ENCODE data around the gene BMP6. TPM values are rescaled to one million over a fixed set of nuclear protein-coding genes. Genes with fewer than 3 reads are reported as not detected.
"Not testable (repeated sequence)": the region's sequence is repeated elsewhere in the genome, so short reads cannot be mapped to it uniquely, and the experiment has no call there.

BMP6 gene
- total and polyA plus RNA-seq, 2 of the 8 experiments (the other 6 are each of a cell fraction or from before 2014, with no cell fraction given), result 2.0 to 2.1 TPM

DNA sequence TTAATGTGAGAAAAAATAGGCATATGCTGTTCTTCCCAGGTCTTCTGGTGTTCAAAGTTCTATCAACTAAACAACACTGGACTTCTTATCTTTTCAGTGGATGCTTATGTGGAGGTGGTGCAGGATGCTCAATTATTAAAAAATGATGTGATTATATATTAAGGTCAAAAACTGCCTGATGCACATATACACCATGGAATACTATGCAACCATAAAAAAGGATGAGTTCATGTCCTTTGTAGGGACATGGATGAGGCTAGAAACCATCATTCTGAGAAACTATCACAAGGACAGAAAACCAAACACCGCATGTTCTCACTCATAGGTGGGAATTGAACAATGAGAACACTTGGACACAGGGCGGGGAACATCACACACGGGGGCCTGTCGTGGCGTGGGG lies 91.3 kb downstream of the BMP6 start:
- H2AK5ac ChIP-seq (ENCODE audit: low read depth, low read length); H2BK20ac ChIP-seq (ENCODE audit: low read length); H3K79me2 ChIP-seq (ENCODE audit: control insufficient read depth in 1 of 2, insufficient read depth in 2 of 2, low read length in 2 of 2); H3K27me3 ChIP-seq (replicated peaks in 1 of 4; ENCODE audit: control insufficient read depth in 3 of 4, extremely low read depth in 1 of 4, insufficient read depth in 3 of 4, low read length in 3 of 4); H2BK120ac ChIP-seq (replicated peaks; ENCODE audit: low read depth, low read length); H3K4me3 ChIP-seq (ENCODE audit: extremely low read depth in 1 of 4, insufficient read depth in 2 of 4, low read depth in 3 of 4, low read length in 4 of 4); DNase-seq (ENCODE audit: low read depth in 1 of 2, low spot score in 2 of 2); H3K27ac ChIP-seq (ENCODE audit: low read depth, low read length); H3K23me2 ChIP-seq (ENCODE audit: low read depth, low read length); H2AFZ ChIP-seq (ENCODE audit: low read length); H3K56ac ChIP-seq (replicated peaks; ENCODE audit: insufficient read length, low read depth, low read length); H3K9me3 ChIP-seq (ENCODE audit: insufficient read depth in 2 of 2, low read depth in 1 of 2, low read length in 1 of 2); H2BK5ac ChIP-seq (ENCODE audit: low read depth, low read length); H3K23ac ChIP-seq (ENCODE audit: insufficient read length); H4K20me1 ChIP-seq (replicated peaks in 1 of 2; ENCODE audit: control insufficient read depth in 1 of 2, insufficient read depth in 2 of 2, low read length in 2 of 2); H3K14ac ChIP-seq (ENCODE audit: insufficient read length); H4K8ac ChIP-seq (ENCODE audit: extremely low read depth, insufficient read depth, low read length); H3K4me1 ChIP-seq (replicated peaks in 1 of 4; ENCODE audit: control insufficient read depth in 3 of 4, insufficient read depth in 4 of 4, low read length in 3 of 4); H3K18ac ChIP-seq (ENCODE audit: extremely low read depth, low read length); H4K5ac ChIP-seq (ENCODE audit: insufficient read length, low read depth, low read length); H3K36me3 ChIP-seq (ENCODE audit: control insufficient read depth in 2 of 4, insufficient read depth in 4 of 4, low read length in 3 of 4); H3K4me2 ChIP-seq (ENCODE audit: insufficient read depth in 1 of 2, low read depth in 2 of 2, low read length in 2 of 2); H4K91ac ChIP-seq (replicated peaks; ENCODE audit: insufficient read length, low read length); H3K79me1 ChIP-seq (ENCODE audit: low read depth, low read length); H2BK15ac ChIP-seq (ENCODE audit: low read length); H3K9ac ChIP-seq (replicated peaks in 1 of 4; ENCODE audit: extremely low read depth in 1 of 4, low read depth in 3 of 4, low read length in 3 of 4); H2BK12ac ChIP-seq (ENCODE audit: low read depth, low read length); H3K4ac ChIP-seq (replicated peaks; ENCODE audit: insufficient read length, low read depth, low read length); FAIRE-seq: not testable (repeated sequence)
- ChIA-PET POLR2A (ENCODE audit: partially characterized antibody) (interaction anchor here (1.2 kb wide), 1 partner anchor 92 kb away, joined by 3 read pairs; no protein-coding TSS in a partner anchor), CTCF (ENCODE audit: partially characterized antibody) (interaction anchor here (0.7 to 1.3 kb wide), 2 partner anchors 41 to 94 kb away, joined by 3 read pairs; no protein-coding TSS in a partner anchor)
- WGBS, 2 experiments (ENCODE audit: extremely low coverage in 1 of 2, insufficient coverage in 1 of 2, insufficient read length in 1 of 2, insufficient replicate concordance in 2 of 2, low coverage in 1 of 2, low lambda C conversion rate in 2 of 2, missing lambda C conversion rate in 1 of 2), result 90% methylated on average over 5 of the region's 5 CpGs; no CpG with 5 or more reads in 1 of the 2 experiments

Measured in H1 (cell line).